Endothelial cell (in vitro differentiated cells): ENCODE results near the gene FHIP2A. TPM values are rescaled to one million over a fixed set of nuclear protein-coding genes. Genes with fewer than 3 reads are reported as not detected.

Experiments
- DNase-seq: peaks from one replicate; pipeline ENCODE4 v3.0.0; 2021; ENCODE audit warnings: low spot score
- H3K27ac Mint-ChIP-seq: one replicate; pipeline ENCODE4 v1.8.0; 2021; ENCODE audit warnings: mixed read lengths, inconsistent platforms; ENCODE audit not compliant: unreplicated experiment
- H3K27me3 Mint-ChIP-seq: one replicate; pipeline ENCODE4 v1.8.0; 2021; ENCODE audit warnings: mild to moderate bottlenecking, moderate library complexity, mixed read lengths, inconsistent platforms; ENCODE audit not compliant: unreplicated experiment
- H3K36me3 Mint-ChIP-seq: one replicate; pipeline ENCODE4 v1.8.0; 2021; ENCODE audit warnings: mild to moderate bottlenecking, low read depth, mixed read lengths, inconsistent platforms; ENCODE audit not compliant: unreplicated experiment
- H3K4me1 Mint-ChIP-seq: one replicate; pipeline ENCODE4 v1.8.0; 2021; ENCODE audit warnings: mild to moderate bottlenecking, mixed read lengths, inconsistent platforms; ENCODE audit not compliant: unreplicated experiment
- H3K4me3 Mint-ChIP-seq: one replicate; pipeline ENCODE4 v1.8.0; 2021; ENCODE audit warnings: mild to moderate bottlenecking, mixed read lengths, inconsistent platforms; ENCODE audit not compliant: unreplicated experiment
- H3K9me3 Mint-ChIP-seq: one replicate; pipeline ENCODE4 v1.8.0; 2021; ENCODE audit warnings: mixed read lengths, inconsistent platforms; ENCODE audit not compliant: unreplicated experiment
- total RNA-seq: library from RNA; stranded (reverse); fragmentation: NEBNext Ultra II Directional; extraction: Animal tissue kit (Norgen Biotek cat#: 25700); gene quantifications from one replicate; pipeline ENCODE4 v1.2.1, GENCODE V29; 2021; ENCODE audit not compliant: unreplicated experiment
- TF ChIP-seq, protein P1 (sequence below): fragments of 200-600 bp; sonication (generic); IDR thresholded peaks from one replicate; pipeline ENCODE4 v1.5.0; 2021; ENCODE audit warnings: antibody characterized with exemption; ENCODE audit not compliant: unreplicated experiment

The FHIP2A gene
- total RNA-seq, 1 donor from 2014 or later: 50.1 TPM

DNA sequence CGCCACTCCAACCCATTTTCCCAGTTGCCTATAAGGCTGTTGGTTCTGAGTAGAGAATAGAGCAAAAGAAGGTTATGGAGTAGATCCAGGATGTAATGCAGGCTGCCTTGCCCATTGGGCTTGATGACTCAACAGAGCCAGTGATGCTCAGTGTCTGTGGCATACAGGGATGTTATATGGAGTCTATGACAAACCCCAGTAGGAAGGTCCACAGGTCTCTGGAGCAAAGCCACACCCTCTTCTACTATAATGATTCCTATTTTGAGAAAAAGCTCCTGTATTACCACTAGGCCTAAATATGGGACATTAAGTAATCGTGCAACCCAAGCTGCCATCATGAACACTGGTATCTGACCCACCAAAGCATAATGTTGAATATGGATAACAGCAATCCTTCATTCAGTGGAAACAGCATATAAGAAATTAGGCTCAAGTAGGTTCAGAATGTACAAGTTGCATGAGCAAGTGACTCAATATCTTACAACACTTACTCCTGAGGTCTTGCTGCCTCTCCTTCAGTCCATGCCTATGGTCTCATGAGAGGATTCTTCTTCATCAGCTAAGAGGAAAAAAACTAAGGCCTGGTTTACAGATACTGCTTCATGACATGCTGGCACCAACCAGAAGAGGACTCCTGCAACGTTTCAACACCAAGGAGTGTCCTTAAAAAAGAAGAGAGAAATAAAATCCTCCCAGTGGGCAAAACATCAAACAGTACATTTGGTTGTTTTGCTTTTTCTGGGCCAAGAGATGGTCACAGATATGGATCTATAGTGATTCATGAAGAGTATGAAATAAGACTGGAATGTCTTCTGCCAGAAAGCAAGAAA, 14.8 kb upstream of the FHIP2A start:
- no peak for DNase-seq
- Mint-ChIP-seq H3K9me3 (no peaks in the 10 kb centered on the region), H3K4me1 (peaks cover 10% of the 10 kb centered on the region), H3K27ac (no peak overlapping the region), H3K27me3 (no peaks in the 10 kb centered on the region), H3K4me3 (no peak overlapping the region), H3K36me3 (peaks cover 26% of the 10 kb centered on the region)
- TF ChIP-seq, protein P1, sequence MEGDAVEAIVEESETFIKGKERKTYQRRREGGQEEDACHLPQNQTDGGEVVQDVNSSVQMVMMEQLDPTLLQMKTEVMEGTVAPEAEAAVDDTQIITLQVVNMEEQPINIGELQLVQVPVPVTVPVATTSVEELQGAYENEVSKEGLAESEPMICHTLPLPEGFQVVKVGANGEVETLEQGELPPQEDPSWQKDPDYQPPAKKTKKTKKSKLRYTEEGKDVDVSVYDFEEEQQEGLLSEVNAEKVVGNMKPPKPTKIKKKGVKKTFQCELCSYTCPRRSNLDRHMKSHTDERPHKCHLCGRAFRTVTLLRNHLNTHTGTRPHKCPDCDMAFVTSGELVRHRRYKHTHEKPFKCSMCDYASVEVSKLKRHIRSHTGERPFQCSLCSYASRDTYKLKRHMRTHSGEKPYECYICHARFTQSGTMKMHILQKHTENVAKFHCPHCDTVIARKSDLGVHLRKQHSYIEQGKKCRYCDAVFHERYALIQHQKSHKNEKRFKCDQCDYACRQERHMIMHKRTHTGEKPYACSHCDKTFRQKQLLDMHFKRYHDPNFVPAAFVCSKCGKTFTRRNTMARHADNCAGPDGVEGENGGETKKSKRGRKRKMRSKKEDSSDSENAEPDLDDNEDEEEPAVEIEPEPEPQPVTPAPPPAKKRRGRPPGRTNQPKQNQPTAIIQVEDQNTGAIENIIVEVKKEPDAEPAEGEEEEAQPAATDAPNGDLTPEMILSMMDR: no peak

GRCh38 chr10:114808982-114809381, 12.6 kb upstream of the FHIP2A start:
- no peaks in the 10 kb centered on the region for H3K27me3 Mint-ChIP-seq

DNA sequence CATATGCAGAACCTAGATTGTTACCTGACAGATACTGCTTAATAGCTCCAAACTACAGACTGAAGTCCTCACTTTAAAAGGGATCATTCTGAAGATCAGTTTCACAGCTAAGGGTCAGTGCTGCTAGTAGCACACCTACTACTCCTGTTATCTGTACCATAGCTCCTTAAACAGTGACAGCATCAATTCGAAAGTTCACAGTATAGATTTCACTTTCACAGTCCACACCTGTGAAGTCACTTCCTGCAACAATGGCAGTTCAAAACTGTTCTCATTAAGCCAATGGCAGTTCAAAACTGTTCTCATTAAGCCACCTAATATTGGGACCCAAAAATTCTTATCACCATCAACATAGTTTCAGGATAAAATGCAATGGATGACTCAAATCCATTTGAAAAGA, 10.7 kb upstream of the FHIP2A start:
- Mint-ChIP-seq H3K27ac (no peak overlapping the region), H3K36me3 (peaks cover 22% of the 10 kb centered on the region), H3K9me3 (no peaks in the 10 kb centered on the region)

More at GRCh38 chr10:114808982-114809381, 12.6 kb upstream of the FHIP2A start:
- no peak overlapping the region for H3K27ac Mint-ChIP-seq
- H3K9me3 Mint-ChIP-seq: no peaks in the 10 kb centered on the region
- peaks cover 16% of the 10 kb centered on the region for H3K4me1 Mint-ChIP-seq
- no peak for DNase-seq
- H3K36me3 Mint-ChIP-seq: peaks cover 26% of the 10 kb centered on the region
- no peak overlapping the region for H3K4me3 Mint-ChIP-seq
- TF ChIP-seq, protein P1: no peak

DNA sequence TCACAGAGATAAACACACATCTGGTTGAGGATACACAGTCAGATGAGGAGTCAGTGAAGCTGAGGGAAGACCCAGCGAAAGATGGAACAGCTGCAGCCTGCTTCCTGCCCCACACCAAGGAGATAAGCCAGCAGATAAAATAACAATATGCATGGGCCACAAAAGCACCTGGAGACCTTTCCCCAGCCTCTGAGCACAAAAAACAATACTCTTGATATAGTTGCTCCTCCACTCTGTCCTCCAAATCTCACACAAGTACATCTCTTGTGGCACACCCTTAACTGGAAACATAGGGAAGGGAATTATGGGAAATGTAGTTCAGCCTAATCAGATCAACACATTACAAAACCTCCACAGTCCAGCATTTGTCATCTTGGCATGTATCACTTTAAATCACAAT, 9.7 kb upstream of the FHIP2A start:
- Mint-ChIP-seq H3K9me3 (no peaks in the 10 kb centered on the region), H3K4me3 (no peak overlapping the region), H3K36me3 (peaks cover 21% of the 10 kb centered on the region), H3K27me3 (no peaks in the 10 kb centered on the region), H3K4me1 (peaks cover 20% of the 10 kb centered on the region), H3K27ac (no peak overlapping the region)
- no peak for DNase-seq
- TF ChIP-seq, protein P1: no peak

More for the DNA sequence above, 10.7 kb upstream of the FHIP2A start:
- peaks cover 16% of the 10 kb centered on the region for H3K4me1 Mint-ChIP-seq
- no peak overlapping the region for H3K4me3 Mint-ChIP-seq
- TF ChIP-seq, protein P1: no peak
- no peaks in the 10 kb centered on the region for H3K27me3 Mint-ChIP-seq
- DNase-seq: no peak

- Mint-ChIP-seq H3K9me3 (no peaks in the 10 kb centered on the region), H3K27ac (no peak overlapping the region), H3K36me3 (peaks cover 15% of the 10 kb centered on the region), H3K4me3 (no peak overlapping the region), H3K27me3 (no peaks in the 10 kb centered on the region), H3K4me1 (peaks cover 40% of the 10 kb centered on the region)
- TF ChIP-seq, protein P1: no peak
- DNase-seq: no peak
These were observed 5.8 kb upstream of the FHIP2A start for GRCh38 chr10:114815791-114816190.
